Panc1 (cell line): ENCODE data around the gene AQP11. TPM values are rescaled to one million over a fixed set of nuclear protein-coding genes. Genes with fewer than 3 reads are reported as not detected.
A peak's percentile ranks its signal among the peaks of the same experiment; 100 is the strongest.

ENCODE experiments used
- ATAC-seq: fragments of 200-7000 bp; cut with Tn5 transposase; 2 replicates; pipeline ENCODE4 v1.9.1; 2020; ENCODE audit warnings: mild to moderate bottlenecking, moderate library complexity
- BruUV-seq: library from RNA; stranded (reverse); fragments of 400-500 nt; replicated peaks from 2 replicates; lab custom pipeline; 2021; lab: Mats Ljungman, UMichigan
- CTCF ChIA-PET: fragments of 300-600 bp; sonication (Branson Sonifier 250); formaldehyde crosslinking; loops from one replicate; lab custom pipeline; 2022; ENCODE audit warnings: antibody characterized with exemption; lab: Charles Lee
- POLR2A ChIA-PET: fragments of 300-600 bp; sonication (Branson Sonifier 250); formaldehyde crosslinking; loops from one replicate; lab custom pipeline; 2022; ENCODE audit warnings: antibody characterized with exemption; lab: Charles Lee
- DNase-seq: peaks from one replicate; pipeline ENCODE4 v3.0.0-alpha.2; 2010; ENCODE audit warnings: low read depth, low spot score
- H3K27ac ChIP-seq: 2 replicates; pipeline ENCODE4 v1.5.1; 2011; ENCODE audit warnings: mild to moderate bottlenecking, low read length, inconsistent platforms
- H3K27me3 ChIP-seq: fragments of 200-500 bp; sonication (Bioruptor generic); 2 replicates; pipeline ENCODE4 v1.6.0; 2014; ENCODE audit warnings: low read length, inconsistent platforms; ENCODE audit not compliant: control insufficient read depth, insufficient read depth
- H3K36me3 ChIP-seq: fragments of 200-500 bp; sonication (Bioruptor generic); 2 replicates; pipeline ENCODE4 v1.5.1; 2014; ENCODE audit warnings: inconsistent platforms, mild to moderate bottlenecking, low read length, moderate library complexity; ENCODE audit not compliant: control insufficient read depth, insufficient read depth
- H3K4me1 ChIP-seq: 2 replicates; pipeline ENCODE4 v1.5.1; 2011; ENCODE audit warnings: inconsistent platforms, mild to moderate bottlenecking, low read length, moderate library complexity; ENCODE audit not compliant: control insufficient read depth, insufficient read depth
- H3K4me3 ChIP-seq, 2 experiments: 2 replicates each; pipeline ENCODE4 v1.5.1; 2011 to 2012; ENCODE audit warnings: low read depth in 2 of 2, low read length in 2 of 2, mild to moderate bottlenecking in 2 of 2, inconsistent platforms in 1 of 2, moderate library complexity in 1 of 2
- H3K9me3 ChIP-seq: fragments of 200-500 bp; sonication (Bioruptor generic); 2 replicates; pipeline ENCODE4 v1.5.1; 2014; ENCODE audit warnings: low read depth, mild to moderate bottlenecking, inconsistent platforms, low read length, moderate library complexity; ENCODE audit not compliant: control insufficient read depth, insufficient read depth
- CTCF ChIP-seq: fragments of 450-650 bp; IDR thresholded peaks from 2 replicates; pipeline ENCODE4 v1.5.1; 2017; ENCODE audit warnings: mild to moderate bottlenecking
- POLR2AphosphoS5 ChIP-seq: IDR thresholded peaks from 2 replicates; pipeline ENCODE4 v1.6.1; 2012; ENCODE audit warnings: mild to moderate bottlenecking, low read depth, low read length, moderate library complexity
- SIN3A ChIP-seq: IDR thresholded peaks from 2 replicates; pipeline ENCODE4 v1.6.1; 2012; ENCODE audit warnings: low read depth, mild to moderate bottlenecking, low read length, moderate library complexity, borderline replicate concordance; ENCODE audit not compliant: insufficient read depth
- TCF7L2 ChIP-seq: IDR thresholded peaks from 2 replicates; pipeline ENCODE4 v1.6.1; 2011; ENCODE audit warnings: mild to moderate bottlenecking, low read depth, low read length, inconsistent platforms
- in situ Hi-C: cut with HindIII; loops from 2 replicates; pipeline ENCODE4 v1.10.0; 2016; ENCODE audit warnings: low sequenced_read_pairs, low pct_unique_long_range_greater_than_20kb
- intact Hi-C: fragments of 100-400 bp; cut with micrococcal nuclease; formaldehyde crosslinking; loops from one replicate; pipeline ENCODE4 v1.10.0; 2022; ENCODE audit not compliant: unreplicated experiment
- total RNA-seq: library from RNA; stranded (reverse); gene quantifications from one replicate; pipeline ENCODE4 v1.2.1, GENCODE V29; 2021; ENCODE audit not compliant: unreplicated experiment
- TF ChIP-seq, protein P1 (sequence below), 2 experiments: IDR thresholded peaks; 2 replicates each; pipeline ENCODE4 v1.6.1; 2011 to 2012; ENCODE audit warnings: low read depth in 2 of 2, control low read depth in 1 of 2, low read length in 1 of 2, mild to moderate bottlenecking in 1 of 2, moderate library complexity in 1 of 2; ENCODE audit not compliant: insufficient read depth in 1 of 2

AQP11 gene
- total RNA-seq, 1 experiment from 2014 or later, result 2.3 TPM

DNA sequence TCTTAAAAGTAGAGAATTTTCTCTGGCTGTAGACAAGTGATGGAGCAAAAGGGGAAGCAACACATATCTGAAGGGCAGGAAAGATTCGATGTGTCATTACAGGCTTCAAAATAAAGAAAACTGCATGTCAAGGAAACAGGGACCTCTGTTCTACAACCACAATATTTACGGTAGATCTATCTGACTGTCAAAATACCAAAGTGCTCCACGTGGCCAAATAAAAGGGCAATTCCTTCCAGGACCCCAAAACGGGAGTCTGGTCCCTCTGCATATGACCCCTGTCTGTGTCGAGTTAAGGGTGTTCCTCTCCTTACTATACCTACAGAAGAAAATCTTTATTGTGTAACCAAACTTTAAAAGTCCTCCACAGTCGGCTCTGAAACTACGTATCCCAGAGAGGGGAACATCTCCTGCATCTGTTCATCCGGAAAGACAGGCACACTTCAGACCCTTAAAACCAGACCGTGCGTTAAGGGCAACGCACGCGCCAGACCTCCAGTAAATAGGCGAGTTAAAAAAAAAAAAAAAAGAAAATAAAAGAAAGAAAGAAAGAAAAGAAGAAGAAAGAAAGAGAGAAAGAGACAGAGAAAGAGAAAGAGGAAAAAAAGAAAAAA, 47.1 kb downstream of the AQP11 start:
- Histone ChIP-seq H3K4me1 (peaks cover 9% of the 10 kb centered on the region), H3K36me3 (no peaks in the 10 kb centered on the region; the same call in 1 of the 2 replicates), H3K27ac (peak overlapping the region; percentile 99), H3K9me3 (no peaks in the 10 kb centered on the region), H3K4me3 (peak overlapping the region; percentile 76 to 92), H3K27me3 (no peaks in the 10 kb centered on the region)
- in situ Hi-C loops, result no loop called here
- BruUV-seq, result TSS peak; percentile 90
- ATAC-seq (no peak), DNase-seq (no peak)
- TF ChIP-seq, protein P1, sequence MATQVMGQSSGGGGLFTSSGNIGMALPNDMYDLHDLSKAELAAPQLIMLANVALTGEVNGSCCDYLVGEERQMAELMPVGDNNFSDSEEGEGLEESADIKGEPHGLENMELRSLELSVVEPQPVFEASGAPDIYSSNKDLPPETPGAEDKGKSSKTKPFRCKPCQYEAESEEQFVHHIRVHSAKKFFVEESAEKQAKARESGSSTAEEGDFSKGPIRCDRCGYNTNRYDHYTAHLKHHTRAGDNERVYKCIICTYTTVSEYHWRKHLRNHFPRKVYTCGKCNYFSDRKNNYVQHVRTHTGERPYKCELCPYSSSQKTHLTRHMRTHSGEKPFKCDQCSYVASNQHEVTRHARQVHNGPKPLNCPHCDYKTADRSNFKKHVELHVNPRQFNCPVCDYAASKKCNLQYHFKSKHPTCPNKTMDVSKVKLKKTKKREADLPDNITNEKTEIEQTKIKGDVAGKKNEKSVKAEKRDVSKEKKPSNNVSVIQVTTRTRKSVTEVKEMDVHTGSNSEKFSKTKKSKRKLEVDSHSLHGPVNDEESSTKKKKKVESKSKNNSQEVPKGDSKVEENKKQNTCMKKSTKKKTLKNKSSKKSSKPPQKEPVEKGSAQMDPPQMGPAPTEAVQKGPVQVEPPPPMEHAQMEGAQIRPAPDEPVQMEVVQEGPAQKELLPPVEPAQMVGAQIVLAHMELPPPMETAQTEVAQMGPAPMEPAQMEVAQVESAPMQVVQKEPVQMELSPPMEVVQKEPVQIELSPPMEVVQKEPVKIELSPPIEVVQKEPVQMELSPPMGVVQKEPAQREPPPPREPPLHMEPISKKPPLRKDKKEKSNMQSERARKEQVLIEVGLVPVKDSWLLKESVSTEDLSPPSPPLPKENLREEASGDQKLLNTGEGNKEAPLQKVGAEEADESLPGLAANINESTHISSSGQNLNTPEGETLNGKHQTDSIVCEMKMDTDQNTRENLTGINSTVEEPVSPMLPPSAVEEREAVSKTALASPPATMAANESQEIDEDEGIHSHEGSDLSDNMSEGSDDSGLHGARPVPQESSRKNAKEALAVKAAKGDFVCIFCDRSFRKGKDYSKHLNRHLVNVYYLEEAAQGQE (IDR thresholded peaks at IDR 0.05; ENCODE audit: insufficient read depth in 1 of 2, low read depth in 2 of 2, low read length in 1 of 2), result no peak
- no peak for TF ChIP-seq SIN3A
- POLR2A ChIA-PET, result interaction anchor here (0.7 kb wide), 1 partner anchor 467 kb away, joined by 3 read pairs; no protein-coding TSS in a partner anchor
- CTCF ChIA-PET, result no interaction called here
- intact Hi-C loops, result no loop called here

- H3K4me3 ChIP-seq, result peak within 1 kb of the TSS; percentile 76 to 92
- peak within 1 kb of the TSS; percentile 99 for H3K27ac ChIP-seq
- DNase-seq (peak; percentile 80), ATAC-seq (peak; percentile 99)
- BruUV-seq, result no TSS peak
- ChIA-PET CTCF (interaction anchor here (0.6 kb wide), 1 partner anchor 325 kb away, joined by 4 read pairs; no protein-coding TSS in a partner anchor), POLR2A (interaction anchor here (0.6 to 0.7 kb wide), 2 partner anchors 41 to 467 kb away, joined by 3 to 6 read pairs; no protein-coding TSS in a partner anchor)
- in situ Hi-C loops (no loop called here), intact Hi-C loops (no loop called here)
- H3K27me3 ChIP-seq, result no peaks in the 10 kb centered on the region
- H3K4me1 ChIP-seq, result peaks cover 9% of the 10 kb centered on the region
- TF ChIP-seq, protein P1 (IDR thresholded peaks at IDR 0.05; ENCODE audit: insufficient read depth in 1 of 2, low read depth in 2 of 2, low read length in 1 of 2), result peak; percentile 32 to 42; a peak in 1 of 4 replicates
- TF ChIP-seq POLR2AphosphoS5 (peak; percentile 96), SIN3A (peak; percentile 85; the same call in 1 of the 2 replicates), CTCF (no peak), TCF7L2 (peak; percentile 36; the same call in 1 of the 2 replicates)
- H3K36me3 ChIP-seq, result no peaks in the 10 kb centered on the region; the same call in 1 of the 2 replicates
- H3K9me3 ChIP-seq, result no peaks in the 10 kb centered on the region
Measured at GRCh38 chr11:77637345-77638165, 47.8 kb downstream of the AQP11 start, which contains the start of gene CLNS1A. Gene CLNS1A, minus strand, starts transcription at chr11:77637794. Its CDS starts 80 bp downstream, at chr11:77637714.
